ENCODE measurements around the gene SPAG16. TPM values are rescaled to one million over a fixed set of nuclear protein-coding genes. Genes with fewer than 3 reads are reported as not detected.

The SPAG16 gene
- total and polyA plus RNA-seq, 2 donors from 2014 or later: 35.9 to 38.5 TPM

DNA sequence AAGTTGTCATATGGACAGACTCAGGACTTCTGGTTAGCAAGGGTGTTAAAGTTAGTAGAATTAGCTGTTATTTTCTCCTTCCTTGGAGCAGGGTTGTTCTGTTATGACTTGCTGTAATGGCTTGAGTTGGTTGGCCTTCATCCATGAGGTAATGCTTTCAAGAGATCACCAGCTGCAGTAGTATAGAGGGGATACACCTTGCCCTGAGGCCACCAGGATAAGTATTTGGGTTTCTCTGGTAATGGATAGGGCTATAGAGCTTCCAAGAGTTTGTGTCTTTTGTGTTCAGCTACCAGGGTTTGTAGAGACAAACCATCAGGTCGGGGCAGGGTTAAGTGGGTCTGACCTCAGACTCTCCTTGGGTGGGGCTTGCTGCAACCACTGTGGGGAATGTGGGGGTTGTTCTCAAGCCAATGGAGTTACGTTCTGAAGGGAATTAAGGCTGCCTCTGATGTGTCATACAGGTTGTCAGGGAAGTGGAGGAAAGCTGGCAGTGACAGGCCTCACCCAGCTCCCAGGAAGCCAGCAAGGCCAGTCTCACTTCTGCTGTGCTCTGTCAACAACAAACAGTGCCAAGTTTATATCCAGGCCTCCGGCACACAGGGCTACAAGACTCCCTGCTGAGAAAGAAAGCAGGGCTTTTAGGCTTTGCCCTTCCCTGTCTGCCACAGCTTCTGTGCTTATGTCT is 356.6 kb downstream of the SPAG16 start:
- no peaks in the 10 kb centered on the region for H3K36me3 ChIP-seq (ENCODE audit: control insufficient read depth in 2 of 3, insufficient read depth in 3 of 3, low read length in 3 of 3)
- H3K4me1 ChIP-seq (ENCODE audit: control insufficient read depth in 2 of 3, insufficient read depth in 2 of 3, low read depth in 1 of 3, low read length in 3 of 3): no peaks in the 10 kb centered on the region
- H3K4me3 ChIP-seq (ENCODE audit: low read length in 3 of 3): no peak overlapping the region
- TF ChIP-seq, protein P1, sequence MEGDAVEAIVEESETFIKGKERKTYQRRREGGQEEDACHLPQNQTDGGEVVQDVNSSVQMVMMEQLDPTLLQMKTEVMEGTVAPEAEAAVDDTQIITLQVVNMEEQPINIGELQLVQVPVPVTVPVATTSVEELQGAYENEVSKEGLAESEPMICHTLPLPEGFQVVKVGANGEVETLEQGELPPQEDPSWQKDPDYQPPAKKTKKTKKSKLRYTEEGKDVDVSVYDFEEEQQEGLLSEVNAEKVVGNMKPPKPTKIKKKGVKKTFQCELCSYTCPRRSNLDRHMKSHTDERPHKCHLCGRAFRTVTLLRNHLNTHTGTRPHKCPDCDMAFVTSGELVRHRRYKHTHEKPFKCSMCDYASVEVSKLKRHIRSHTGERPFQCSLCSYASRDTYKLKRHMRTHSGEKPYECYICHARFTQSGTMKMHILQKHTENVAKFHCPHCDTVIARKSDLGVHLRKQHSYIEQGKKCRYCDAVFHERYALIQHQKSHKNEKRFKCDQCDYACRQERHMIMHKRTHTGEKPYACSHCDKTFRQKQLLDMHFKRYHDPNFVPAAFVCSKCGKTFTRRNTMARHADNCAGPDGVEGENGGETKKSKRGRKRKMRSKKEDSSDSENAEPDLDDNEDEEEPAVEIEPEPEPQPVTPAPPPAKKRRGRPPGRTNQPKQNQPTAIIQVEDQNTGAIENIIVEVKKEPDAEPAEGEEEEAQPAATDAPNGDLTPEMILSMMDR (IDR thresholded peaks at IDR 0.05; ENCODE audit: borderline replicate concordance, extremely low read depth, insufficient read depth): no peak
- FAIRE-seq (no peak), DNase-seq (no peak)
- intact Hi-C loops (cut with DNase I): no loop called here
- H3K27ac ChIP-seq (ENCODE audit: low read depth in 2 of 2, low read length in 2 of 2): no peak overlapping the region
- no peak overlapping the region for H3K9ac ChIP-seq (ENCODE audit: low read length in 3 of 3)
- no peaks in the 10 kb centered on the region for H3K27me3 ChIP-seq (ENCODE audit: control insufficient read depth, insufficient read depth, low read length)
- no peaks in the 10 kb centered on the region for H3K9me3 ChIP-seq (ENCODE audit: control insufficient read depth in 2 of 3, insufficient read depth in 1 of 3, low read length in 3 of 3)

DNA sequence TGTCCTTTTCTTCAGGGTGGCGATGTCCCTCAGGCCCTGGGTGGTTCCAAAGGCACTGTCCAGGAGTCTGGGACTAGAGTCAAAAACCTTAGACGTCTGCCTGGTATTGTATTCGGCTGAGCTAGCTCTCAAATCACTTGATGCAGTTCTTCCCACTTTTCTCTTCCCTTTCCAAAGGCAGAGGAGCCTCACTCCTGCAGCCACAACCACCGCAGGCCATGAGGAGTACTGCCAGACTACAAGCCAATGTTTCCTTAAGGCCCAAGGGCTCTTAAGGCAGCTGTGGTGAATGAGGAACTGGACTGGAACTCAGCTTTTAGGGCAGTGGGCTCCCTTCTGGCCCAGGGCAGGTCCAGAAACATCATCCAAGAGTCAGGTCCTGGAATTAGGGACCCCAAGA is 360.7 kb downstream of the SPAG16 start:
- no peak for FAIRE-seq

DNA sequence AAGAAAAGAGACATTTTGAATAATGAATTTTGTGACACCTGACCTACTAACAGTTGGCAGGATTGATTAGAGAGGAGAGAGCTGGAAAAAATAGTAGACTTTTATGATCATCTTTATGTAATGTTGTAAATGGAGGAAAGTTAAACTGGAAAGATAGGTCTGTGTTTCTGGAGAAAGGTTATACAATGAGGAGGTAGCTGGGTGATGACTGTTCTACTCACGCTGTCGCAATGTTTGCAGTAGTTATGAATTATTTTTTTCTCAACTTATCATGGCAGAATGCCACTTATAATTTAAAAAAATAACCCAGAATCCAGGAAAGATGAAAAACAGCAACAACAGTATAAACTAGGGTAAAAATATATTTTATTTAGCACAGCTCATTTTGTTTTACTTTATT is 364.9 kb downstream of the SPAG16 start:
- H3K9ac ChIP-seq (ENCODE audit: low read length in 3 of 3): no peak overlapping the region
- H3K4me3 ChIP-seq (ENCODE audit: low read length in 3 of 3): no peak overlapping the region
- no peak overlapping the region for H3K27ac ChIP-seq (ENCODE audit: low read depth in 2 of 2, low read length in 2 of 2)
- no peaks in the 10 kb centered on the region for H3K9me3 ChIP-seq (ENCODE audit: control insufficient read depth in 2 of 3, insufficient read depth in 1 of 3, low read length in 3 of 3)
- TF ChIP-seq, protein P1 (IDR thresholded peaks at IDR 0.05; ENCODE audit: borderline replicate concordance, extremely low read depth, insufficient read depth): no peak
- H3K27me3 ChIP-seq (ENCODE audit: control insufficient read depth, insufficient read depth, low read length): no peaks in the 10 kb centered on the region
- H3K36me3 ChIP-seq (ENCODE audit: control insufficient read depth in 2 of 3, insufficient read depth in 3 of 3, low read length in 3 of 3): no peaks in the 10 kb centered on the region
- no peaks in the 10 kb centered on the region for H3K4me1 ChIP-seq (ENCODE audit: control insufficient read depth in 2 of 3, insufficient read depth in 2 of 3, low read depth in 1 of 3, low read length in 3 of 3)
- intact Hi-C loops (cut with DNase I): no loop called here
- FAIRE-seq (no peak), DNase-seq (no peak)

More for the DNA sequence above, 360.7 kb downstream of the SPAG16 start:
- Histone ChIP-seq H3K4me3 (ENCODE audit: low read length in 3 of 3) (no peak overlapping the region), H3K9ac (ENCODE audit: low read length in 3 of 3) (no peak overlapping the region), H3K4me1 (ENCODE audit: control insufficient read depth in 2 of 3, insufficient read depth in 2 of 3, low read depth in 1 of 3, low read length in 3 of 3) (no peaks in the 10 kb centered on the region), H3K27ac (ENCODE audit: low read depth in 2 of 2, low read length in 2 of 2) (no peak overlapping the region), H3K9me3 (ENCODE audit: control insufficient read depth in 2 of 3, insufficient read depth in 1 of 3, low read length in 3 of 3) (no peaks in the 10 kb centered on the region), H3K36me3 (ENCODE audit: control insufficient read depth in 2 of 3, insufficient read depth in 3 of 3, low read length in 3 of 3) (no peaks in the 10 kb centered on the region), H3K27me3 (ENCODE audit: control insufficient read depth, insufficient read depth, low read length) (no peaks in the 10 kb centered on the region)
- TF ChIP-seq, protein P1 (IDR thresholded peaks at IDR 0.05; ENCODE audit: borderline replicate concordance, extremely low read depth, insufficient read depth): no peak
- intact Hi-C loops (cut with DNase I): no loop called here
- DNase-seq: no peak

DNA sequence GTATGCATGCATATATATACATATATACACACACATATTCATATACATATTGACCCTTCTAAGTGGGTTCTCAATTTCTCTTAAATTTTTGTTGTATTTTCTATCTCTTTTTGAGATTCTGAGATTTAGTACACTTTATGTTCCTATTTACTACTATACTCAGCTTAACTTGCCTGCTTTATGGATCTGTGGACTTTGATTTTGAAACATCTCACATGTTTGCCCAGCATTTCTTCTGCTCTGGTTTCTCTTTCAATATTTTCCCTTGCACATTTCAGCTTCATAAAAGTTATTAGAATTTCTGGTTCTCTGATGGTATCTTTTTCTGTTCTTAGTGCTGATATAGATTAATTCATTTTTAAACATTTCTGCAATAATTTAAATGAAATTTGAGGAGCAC is 380.6 kb downstream of the SPAG16 start:
- intact Hi-C loops (cut with DNase I): no loop called here
- Histone ChIP-seq H3K36me3 (ENCODE audit: control insufficient read depth in 2 of 3, insufficient read depth in 3 of 3, low read length in 3 of 3) (no peaks in the 10 kb centered on the region), H3K9me3 (ENCODE audit: control insufficient read depth in 2 of 3, insufficient read depth in 1 of 3, low read length in 3 of 3) (peaks cover 0 to 16% (median 7%) of the 10 kb centered on the region in 3 donors), H3K4me1 (ENCODE audit: control insufficient read depth in 2 of 3, insufficient read depth in 2 of 3, low read depth in 1 of 3, low read length in 3 of 3) (no peaks in the 10 kb centered on the region), H3K27me3 (ENCODE audit: control insufficient read depth, insufficient read depth, low read length) (no peaks in the 10 kb centered on the region), H3K4me3 (ENCODE audit: low read length in 3 of 3) (no peak overlapping the region), H3K27ac (ENCODE audit: low read depth in 2 of 2, low read length in 2 of 2) (no peak overlapping the region), H3K9ac (ENCODE audit: low read length in 3 of 3) (no peak overlapping the region)
- FAIRE-seq (no peak), DNase-seq (no peak)
- TF ChIP-seq, protein P1 (IDR thresholded peaks at IDR 0.05; ENCODE audit: borderline replicate concordance, extremely low read depth, insufficient read depth): no peak

All from kidney (tissue), 14 donors.